ENCODE data around the gene PREB. TPM values are rescaled to one million over a fixed set of nuclear protein-coding genes. Genes with fewer than 3 reads are reported as not detected.

Gene PREB
- total RNA-seq, 2 experiments from 2014 or later: 96.8 to 113 TPM

DNA sequence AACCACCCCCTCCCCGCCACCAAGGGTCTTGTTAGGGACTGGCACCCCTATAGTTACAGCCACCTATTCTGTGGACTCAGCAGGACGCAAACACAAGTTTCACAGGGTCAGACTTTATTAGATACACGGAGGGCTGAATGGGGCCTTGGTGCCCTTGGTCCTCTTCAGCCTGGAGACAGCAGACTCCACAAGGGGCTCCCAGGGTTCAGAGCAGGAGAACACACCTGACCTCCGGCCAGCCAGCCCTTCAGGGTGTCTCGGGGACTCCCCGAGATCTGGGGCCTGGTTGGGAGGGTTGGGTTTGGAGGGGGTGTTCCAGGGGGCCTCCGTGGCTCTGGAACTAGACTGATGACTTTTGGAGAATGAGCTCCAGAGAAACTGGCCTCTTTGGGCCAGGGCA, 2.3 kb upstream of the PREB start:
- Histone ChIP-seq H4K20me1 (ENCODE audit: insufficient read depth, low read length) (peaks cover 5% of the 10 kb centered on the region; the same call in 1 of the 2 replicates), H3K79me2 (ENCODE audit: insufficient read depth, low read depth, low read length) (peaks cover 20% of the 10 kb centered on the region), H3K27ac (ENCODE audit: low read depth, low read length, poor library complexity, severe bottlenecking) (no peak overlapping the region), H3K9me2 (ENCODE audit: insufficient read depth, low read length) (no peaks in the 10 kb centered on the region), H3K4me3 (ENCODE audit: low read depth, low read length, poor library complexity, severe bottlenecking) (no peak overlapping the region), H3K4me2 (ENCODE audit: low read length) (no peak overlapping the region), H2AFZ (ENCODE audit: low read length) (no peak overlapping the region), H3K9me3 (ENCODE audit: low read length) (no peaks in the 10 kb centered on the region), H3K36me3 (ENCODE audit: insufficient read depth, low read length) (peaks cover 18% of the 10 kb centered on the region), H3K4me1 (ENCODE audit: insufficient read depth, low read length, poor library complexity, severe bottlenecking) (peaks cover 20% of the 10 kb centered on the region)
- DNase-seq (ENCODE audit: low spot score): no peak
- BruUV-seq (replicated peaks): no TSS peak
- TF ChIP-seq, protein P1, sequence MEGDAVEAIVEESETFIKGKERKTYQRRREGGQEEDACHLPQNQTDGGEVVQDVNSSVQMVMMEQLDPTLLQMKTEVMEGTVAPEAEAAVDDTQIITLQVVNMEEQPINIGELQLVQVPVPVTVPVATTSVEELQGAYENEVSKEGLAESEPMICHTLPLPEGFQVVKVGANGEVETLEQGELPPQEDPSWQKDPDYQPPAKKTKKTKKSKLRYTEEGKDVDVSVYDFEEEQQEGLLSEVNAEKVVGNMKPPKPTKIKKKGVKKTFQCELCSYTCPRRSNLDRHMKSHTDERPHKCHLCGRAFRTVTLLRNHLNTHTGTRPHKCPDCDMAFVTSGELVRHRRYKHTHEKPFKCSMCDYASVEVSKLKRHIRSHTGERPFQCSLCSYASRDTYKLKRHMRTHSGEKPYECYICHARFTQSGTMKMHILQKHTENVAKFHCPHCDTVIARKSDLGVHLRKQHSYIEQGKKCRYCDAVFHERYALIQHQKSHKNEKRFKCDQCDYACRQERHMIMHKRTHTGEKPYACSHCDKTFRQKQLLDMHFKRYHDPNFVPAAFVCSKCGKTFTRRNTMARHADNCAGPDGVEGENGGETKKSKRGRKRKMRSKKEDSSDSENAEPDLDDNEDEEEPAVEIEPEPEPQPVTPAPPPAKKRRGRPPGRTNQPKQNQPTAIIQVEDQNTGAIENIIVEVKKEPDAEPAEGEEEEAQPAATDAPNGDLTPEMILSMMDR (conservative IDR thresholded peaks at IDR 0.05; ENCODE audit: low read length): no peak
- no peak for TF ChIP-seq EZH2phosphoT487 (IDR thresholded peaks at IDR 0.05; ENCODE audit: borderline replicate concordance, low read depth, low read length)
- ChIA-PET POLR2A (interaction anchor here (0.6 to 0.8 kb wide), 2 partner anchors 22 to 142 kb away, joined by 3 to 4 read pairs; no protein-coding TSS in a partner anchor), CTCF (ENCODE audit: unreplicated experiment) (no interaction called here)
- intact Hi-C loops (cut with micrococcal nuclease; ENCODE audit: unreplicated experiment): no loop called here

DNA sequence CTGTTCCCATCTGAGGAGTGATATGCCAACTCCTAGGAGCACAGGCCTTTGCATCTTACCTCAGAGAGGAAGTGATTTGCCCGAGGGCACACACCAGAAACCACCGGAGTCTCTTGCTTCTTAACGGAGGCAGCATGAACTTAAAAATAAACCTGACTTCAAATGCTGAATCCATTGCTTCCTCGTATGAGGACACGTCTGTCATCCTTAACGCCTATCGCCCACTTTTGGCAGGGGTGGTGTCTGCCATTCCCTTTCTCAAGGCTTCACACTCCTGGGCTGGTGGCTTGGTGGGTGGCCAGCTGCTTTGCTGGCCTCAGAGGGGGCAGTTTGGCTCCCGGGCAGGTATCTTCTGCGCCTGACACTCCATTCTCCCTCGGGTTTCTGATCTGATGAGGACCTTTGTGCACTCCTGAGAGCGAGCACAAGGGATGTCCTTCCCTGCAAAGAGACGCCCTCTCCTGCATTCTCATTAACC, 1.1 kb upstream of the PREB start:
- Histone ChIP-seq H3K9me3 (ENCODE audit: low read length) (no peaks in the 10 kb centered on the region), H3K9me2 (ENCODE audit: insufficient read depth, low read length) (no peaks in the 10 kb centered on the region), H4K20me1 (ENCODE audit: insufficient read depth, low read length) (peaks cover 5% of the 10 kb centered on the region; the same call in 1 of the 2 replicates), H3K4me2 (ENCODE audit: low read length) (peak overlapping the region; percentile 61), H3K79me2 (ENCODE audit: insufficient read depth, low read depth, low read length) (peaks cover 20% of the 10 kb centered on the region), H3K27ac (ENCODE audit: low read depth, low read length, poor library complexity, severe bottlenecking) (no peak overlapping the region), H3K4me3 (ENCODE audit: low read depth, low read length, poor library complexity, severe bottlenecking) (no peak overlapping the region), H2AFZ (ENCODE audit: low read length) (no peak overlapping the region; the same call in 1 of the 2 replicates), H3K36me3 (ENCODE audit: insufficient read depth, low read length) (peaks cover 30% of the 10 kb centered on the region), H3K4me1 (ENCODE audit: insufficient read depth, low read length, poor library complexity, severe bottlenecking) (peaks cover 20% of the 10 kb centered on the region)
- intact Hi-C loops (cut with micrococcal nuclease; ENCODE audit: unreplicated experiment): loop anchor here (2.0 kb wide), 1 partner anchor 29 kb away; no protein-coding TSS in a partner anchor
- no peak for DNase-seq (ENCODE audit: low spot score)
- no TSS peak for BruUV-seq (replicated peaks)
- ChIA-PET POLR2A (interaction anchor here (1.0 to 1.4 kb wide), 3 partner anchors 9 to 36 kb away, joined by 3 to 4 read pairs (median 4); no protein-coding TSS in a partner anchor), CTCF (ENCODE audit: unreplicated experiment) (no interaction called here)
- no peak for TF ChIP-seq EZH2phosphoT487 (IDR thresholded peaks at IDR 0.05; ENCODE audit: borderline replicate concordance, low read depth, low read length)
- TF ChIP-seq, protein P1 (conservative IDR thresholded peaks at IDR 0.05; ENCODE audit: low read length): no peak
